ENCODE data around the gene EMC1. TPM values are rescaled to one million over a fixed set of nuclear protein-coding genes. Genes with fewer than 3 reads are reported as not detected.
"Not testable (repeated sequence)": the region's sequence is repeated elsewhere in the genome, so short reads cannot be mapped to it uniquely, and the experiment has no call there.

EMC1 gene
- total RNA-seq (10 to 100 TPM; 31.5 to 38.0 (median 33.8) TPM), total RNA-seq (47.0 to 277 (median 82.8) reads per million in 29 experiments)
- total RNA-seq (2013) = 29.3 TPM

DNA sequence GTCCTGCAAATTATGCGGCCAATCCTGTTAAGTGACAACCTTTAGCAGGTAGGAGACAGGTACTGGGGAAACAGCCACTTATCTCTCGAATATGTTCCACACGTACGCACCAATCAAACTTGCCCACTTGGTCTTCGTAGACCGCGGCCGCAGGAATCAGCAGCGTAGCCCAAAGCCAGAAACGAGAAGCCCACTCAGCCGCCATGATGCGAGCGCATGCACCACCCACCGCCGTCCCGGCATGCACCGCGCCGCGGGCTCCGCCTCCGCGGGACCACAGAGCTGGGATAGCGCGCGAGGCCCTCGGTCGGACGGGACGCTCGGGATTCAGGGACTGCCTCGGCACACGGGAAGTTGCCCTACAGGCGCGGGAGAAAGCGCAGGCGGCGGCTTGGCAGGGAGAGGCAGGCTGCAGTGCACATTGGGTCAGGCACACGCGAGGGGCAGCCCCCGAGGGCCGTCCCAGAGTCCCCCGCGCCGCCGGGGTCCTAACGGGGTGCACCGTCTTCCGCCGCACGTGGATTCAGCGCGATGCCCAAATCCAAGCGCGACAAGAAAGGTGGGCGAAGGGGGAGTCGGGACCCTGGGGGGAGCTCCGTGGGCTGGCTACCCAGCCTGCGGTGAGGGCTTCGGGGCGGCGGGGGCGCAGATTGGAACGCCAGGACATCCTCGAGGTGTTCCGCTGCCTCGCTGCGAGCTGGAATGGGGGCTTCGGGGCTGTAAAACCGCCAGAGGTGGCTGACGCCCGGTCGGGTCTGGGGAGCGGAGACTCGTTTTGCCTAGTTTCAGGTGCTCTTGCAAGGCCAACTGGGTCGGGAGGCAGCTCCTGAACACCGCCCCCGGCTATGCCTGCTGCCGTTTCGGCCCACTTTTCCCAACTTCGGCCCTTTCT lies at the start of gene EMC1, which contains the start of gene MRTO4:
TSS of gene EMC1 (minus strand) at position 220 of the 892 bp plus-strand sequence. CDS start at position 205, 15 bp downstream.
TSS of gene MRTO4 (plus strand) at position 501 of the 892 bp plus-strand sequence. CDS start at position 532, 31 bp downstream.
- H3K4me1 Mint-ChIP-seq = peaks cover 27 to 38% (median 37%) of the 10 kb centered on the region in 3 donors
- peak within 1 kb of the TSS; percentile 90 for H3K27ac ChIP-seq (ENCODE audit: low read length)
- H3K4me3 ChIP-seq (ENCODE audit: control insufficient read depth in 1 of 2, extremely low read depth in 1 of 2, low read length in 1 of 2) = peak within 1 kb of the TSS; percentile 70 to 73
- no peaks in the 10 kb centered on the region for H3K27me3 ChIP-seq (replicated peaks in 1 of 2; ENCODE audit: control insufficient read depth in 2 of 2, extremely low read depth in 1 of 2, insufficient read depth in 2 of 2, low read length in 1 of 2)
- H3K27ac Mint-ChIP-seq = peak within 1 kb of the TSS; percentile 92 to 96
- POLR2A ChIA-PET = no interaction called here
- no peaks in the 10 kb centered on the region for H3K9me3 Mint-ChIP-seq
- peak; percentile 73 to 93 (median 87) for DNase-seq
- H3K4me3 Mint-ChIP-seq = peak within 1 kb of the TSS; percentile 93
- CTCF ChIA-PET = no interaction called here
- no peaks in the 10 kb centered on the region for H3K27me3 Mint-ChIP-seq
- H3K9me3 ChIP-seq = no peaks in the 10 kb centered on the region
- peak; percentile 94 to 96 (median 95) for ATAC-seq (replicated peaks in 1 of 4)
- H3K36me3 ChIP-seq (ENCODE audit: control insufficient read depth in 2 of 2, extremely low read depth in 1 of 2, insufficient read depth in 1 of 2, low read length in 1 of 2) = peaks cover 10 to 21% of the 10 kb centered on the region in 2 donors
- H3K36me3 Mint-ChIP-seq = peaks cover 4% of the 10 kb centered on the region
- WGBS (ENCODE audit: insufficient coverage) = under 1% methylated on average over 81 of the region's 81 CpGs
- peaks cover 13 to 37% of the 10 kb centered on the region in 2 experiments for H3K4me1 ChIP-seq (ENCODE audit: control insufficient read depth in 1 of 2, extremely low read depth in 1 of 2, insufficient read depth in 2 of 2, low read length in 2 of 2)

DNA sequence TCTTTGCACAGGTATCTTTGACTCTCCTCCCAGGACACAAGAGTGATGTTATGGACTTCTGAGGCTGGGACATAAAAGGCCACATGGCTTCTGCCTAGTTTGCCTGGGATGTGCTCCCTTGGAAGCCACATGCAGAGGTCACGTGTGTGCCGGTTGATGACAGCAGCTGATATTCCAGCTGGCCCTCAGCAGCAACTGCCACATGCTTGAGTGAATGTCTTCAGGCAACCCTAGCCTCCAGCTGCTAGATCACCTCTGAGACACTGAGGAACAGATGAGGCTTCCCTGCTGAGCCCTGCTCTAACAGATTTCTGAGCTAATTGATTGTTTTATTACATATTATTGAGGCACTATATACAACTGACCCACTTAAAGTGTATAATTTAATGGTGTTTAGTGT lies 48.9 kb upstream of the EMC1 start:
- Mint-ChIP-seq H3K27ac (no peak overlapping the region), H3K4me3 (no peak overlapping the region), H3K36me3 (peaks cover 39% of the 10 kb centered on the region), H3K4me1 (no peaks in the 10 kb centered on the region), H3K9me3 (peaks cover 3 to 7% (median 6%) of the 10 kb centered on the region in 3 donors), H3K27me3 (no peaks in the 10 kb centered on the region)
- ChIA-PET CTCF (no interaction called here), POLR2A (no interaction called here)
- DNase-seq = no peak
- H3K4me3 ChIP-seq (ENCODE audit: control insufficient read depth in 1 of 2, extremely low read depth in 1 of 2, low read length in 1 of 2) = no peak overlapping the region
- no peaks in the 10 kb centered on the region for H3K9me3 ChIP-seq
- peaks cover 3 to 24% of the 10 kb centered on the region in 2 donors for H3K36me3 ChIP-seq (ENCODE audit: control insufficient read depth in 2 of 2, extremely low read depth in 1 of 2, insufficient read depth in 1 of 2, low read length in 1 of 2)
- ATAC-seq (replicated peaks in 1 of 4) = no peak
- 96% methylated on average over 2 of the region's 2 CpGs for WGBS (ENCODE audit: insufficient coverage)
- no peaks in the 10 kb centered on the region for H3K4me1 ChIP-seq (ENCODE audit: control insufficient read depth in 1 of 2, extremely low read depth in 1 of 2, insufficient read depth in 2 of 2, low read length in 2 of 2)
- no peak overlapping the region for H3K27ac ChIP-seq (ENCODE audit: low read length)
- H3K27me3 ChIP-seq (replicated peaks in 1 of 2; ENCODE audit: control insufficient read depth in 2 of 2, extremely low read depth in 1 of 2, insufficient read depth in 2 of 2, low read length in 1 of 2) = no peaks in the 10 kb centered on the region

DNA sequence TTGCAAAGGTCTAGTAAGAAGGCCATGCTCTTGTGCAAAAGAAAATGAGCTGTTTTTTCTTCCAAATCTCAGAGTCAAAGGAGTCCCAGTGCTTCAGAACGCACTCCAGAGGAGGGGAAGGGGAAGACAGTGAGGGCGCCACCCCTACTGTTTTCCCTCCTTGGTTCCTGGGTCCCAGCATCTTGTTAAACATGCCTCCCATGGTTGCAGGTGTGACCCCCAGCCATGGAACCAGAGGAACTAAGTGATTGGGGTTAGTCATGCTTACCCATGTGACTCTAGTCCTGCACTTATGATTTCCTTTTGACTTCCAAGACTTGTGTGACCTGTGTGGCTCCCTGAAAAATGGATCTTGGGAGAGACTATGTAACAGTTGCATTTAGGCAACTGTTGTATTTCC lies 43.3 kb upstream of the EMC1 start:
- WGBS (ENCODE audit: insufficient coverage) = 100% methylated on average over 2 of the region's 2 CpGs
- peaks cover 8 to 18% (median 12%) of the 10 kb centered on the region in 3 donors for H3K9me3 Mint-ChIP-seq
- ChIA-PET POLR2A (no interaction called here), CTCF (no interaction called here)
- H3K27me3 Mint-ChIP-seq = peaks cover 0 to 3% of the 10 kb centered on the region in 2 donors
- Histone ChIP-seq H3K27me3 (replicated peaks in 1 of 2; ENCODE audit: control insufficient read depth in 2 of 2, extremely low read depth in 1 of 2, insufficient read depth in 2 of 2, low read length in 1 of 2) (peaks cover 0 to 2% of the 10 kb centered on the region in 2 experiments), H3K36me3 (ENCODE audit: control insufficient read depth in 2 of 2, extremely low read depth in 1 of 2, insufficient read depth in 1 of 2, low read length in 1 of 2) (peaks cover 0 to 3% of the 10 kb centered on the region in 2 donors), H3K27ac (ENCODE audit: low read length) (no peak overlapping the region), H3K4me3 (ENCODE audit: control insufficient read depth in 1 of 2, extremely low read depth in 1 of 2, low read length in 1 of 2) (no peak overlapping the region), H3K4me1 (ENCODE audit: control insufficient read depth in 1 of 2, extremely low read depth in 1 of 2, insufficient read depth in 2 of 2, low read length in 2 of 2) (no peaks in the 10 kb centered on the region), H3K9me3 (no peaks in the 10 kb centered on the region)
- H3K27ac Mint-ChIP-seq = no peak overlapping the region
- ATAC-seq (replicated peaks in 1 of 4) (no peak), DNase-seq (no peak)
- H3K36me3 Mint-ChIP-seq = peaks cover 16% of the 10 kb centered on the region
- peaks cover 0 to 3% (median 0%) of the 10 kb centered on the region in 3 donors for H3K4me1 Mint-ChIP-seq
- no peak overlapping the region for H3K4me3 Mint-ChIP-seq

DNA sequence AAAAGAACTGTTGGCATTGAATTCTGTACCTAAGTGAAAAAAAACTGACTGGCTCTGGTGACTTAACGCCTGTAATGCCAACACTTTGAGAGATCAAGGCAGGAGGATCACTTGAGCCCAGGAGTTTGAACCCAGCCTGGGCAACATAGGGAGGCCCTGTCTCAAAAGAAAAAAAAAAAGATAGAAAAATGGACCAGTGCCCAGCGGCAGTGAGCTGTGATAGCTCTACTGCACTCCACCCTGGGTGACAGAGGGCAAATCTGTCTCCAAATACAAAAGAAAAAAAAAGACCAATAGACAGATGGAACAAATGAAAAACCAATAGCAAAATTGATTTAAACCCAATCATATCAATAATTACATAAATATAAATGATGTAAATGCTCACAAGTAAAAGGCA lies 37.9 kb upstream of the EMC1 start:
- H3K4me1 ChIP-seq (ENCODE audit: control insufficient read depth in 1 of 2, extremely low read depth in 1 of 2, insufficient read depth in 2 of 2, low read length in 2 of 2) = peaks cover 3 to 9% of the 10 kb centered on the region in 2 experiments
- Mint-ChIP-seq H3K4me1 (peaks cover 6 to 19% (median 8%) of the 10 kb centered on the region in 3 donors), H3K27me3 (peaks cover 10 to 13% of the 10 kb centered on the region in 2 donors), H3K27ac (no peak overlapping the region), H3K36me3 (peaks cover 2% of the 10 kb centered on the region), H3K9me3 (peaks cover 0 to 2% (median 2%) of the 10 kb centered on the region in 3 donors), H3K4me3 (peak overlapping the region; percentile 22 to 62 (median 60))
- WGBS (ENCODE audit: insufficient coverage) = 63% methylated on average over 1 of the region's 2 CpGs
- H3K27me3 ChIP-seq (replicated peaks in 1 of 2; ENCODE audit: control insufficient read depth in 2 of 2, extremely low read depth in 1 of 2, insufficient read depth in 2 of 2, low read length in 1 of 2) = peaks cover 0 to 16% of the 10 kb centered on the region in 2 experiments
- no peak overlapping the region for H3K27ac ChIP-seq (ENCODE audit: low read length)
- ChIA-PET POLR2A (no interaction called here), CTCF (interaction anchor here in 1 of 2 donors (0.6 kb wide), 1 partner anchor 322 kb away, joined by 3 read pairs; no protein-coding TSS in a partner anchor)
- peaks cover 0 to 3% of the 10 kb centered on the region in 2 donors for H3K36me3 ChIP-seq (ENCODE audit: control insufficient read depth in 2 of 2, extremely low read depth in 1 of 2, insufficient read depth in 1 of 2, low read length in 1 of 2)
- H3K9me3 ChIP-seq = no peaks in the 10 kb centered on the region
- DNase-seq (no peak), ATAC-seq (replicated peaks in 1 of 4) (no peak)
- peak overlapping the region; percentile 28 to 61 for H3K4me3 ChIP-seq (ENCODE audit: control insufficient read depth in 1 of 2, extremely low read depth in 1 of 2, low read length in 1 of 2)

DNA sequence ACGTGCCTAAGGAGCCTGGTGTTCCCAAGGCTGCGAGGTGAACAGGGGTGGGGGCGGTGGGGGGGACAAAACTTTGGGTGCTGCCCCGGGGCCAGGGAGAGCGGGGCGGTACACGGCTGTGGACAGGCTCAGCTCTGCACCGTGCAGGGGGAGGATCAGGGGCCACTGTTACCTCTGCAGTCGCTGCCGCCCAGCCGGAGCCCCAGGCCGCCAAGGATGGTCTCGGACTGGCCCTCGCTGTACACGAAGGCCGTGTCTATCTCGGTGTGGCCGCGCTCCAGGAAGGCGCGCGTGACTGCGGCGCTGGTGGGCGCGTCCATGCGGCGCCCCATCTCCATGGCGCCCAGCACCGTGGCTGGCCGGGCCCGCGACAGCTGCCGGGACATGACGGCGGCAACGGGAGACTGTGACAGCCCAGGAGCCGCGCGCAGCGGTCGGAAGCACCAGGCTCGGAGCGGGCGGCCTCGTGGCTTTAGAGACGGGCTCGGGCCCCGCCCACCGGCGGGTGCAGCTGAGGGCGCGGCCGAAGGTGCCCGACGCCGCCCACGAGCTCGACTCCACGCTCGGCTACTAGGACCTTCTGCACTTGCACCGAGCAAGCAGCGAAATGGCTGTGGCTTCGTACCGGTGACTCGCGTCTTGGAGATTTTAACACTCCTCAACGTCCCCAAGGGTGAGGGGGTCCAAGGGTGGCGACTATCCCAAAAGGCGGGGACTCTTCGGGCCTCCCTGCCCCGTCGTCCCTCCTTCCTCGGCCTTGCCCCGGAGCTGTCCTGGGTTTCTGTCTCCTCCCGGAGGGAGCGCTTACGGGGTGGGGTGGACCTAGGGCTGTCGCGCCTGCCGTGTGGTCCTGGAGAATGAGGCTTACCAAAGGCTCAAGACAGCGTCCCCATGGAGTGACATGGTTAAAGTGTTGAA lies 37.3 kb upstream of the EMC1 start, which contains the start of gene AKR7A3:
TSS of gene AKR7A3 (minus strand) at position 447 of the 918 bp plus-strand sequence. CDS start at position 386, 61 bp downstream.
- ATAC-seq (replicated peaks in 1 of 4) = peak; percentile 93 to 99 (median 96)
- peak within 1 kb of the TSS; percentile 28 to 61 for H3K4me3 ChIP-seq (ENCODE audit: control insufficient read depth in 1 of 2, extremely low read depth in 1 of 2, low read length in 1 of 2)
- H3K9me3 Mint-ChIP-seq; H3K36me3 ChIP-seq (ENCODE audit: control insufficient read depth in 2 of 2, extremely low read depth in 1 of 2, insufficient read depth in 1 of 2, low read length in 1 of 2); POLR2A ChIA-PET; H3K4me1 ChIP-seq (ENCODE audit: control insufficient read depth in 1 of 2, extremely low read depth in 1 of 2, insufficient read depth in 2 of 2, low read length in 2 of 2); H3K27ac ChIP-seq (ENCODE audit: low read length); H3K9me3 ChIP-seq; H3K27ac Mint-ChIP-seq; H3K36me3 Mint-ChIP-seq: not testable (repeated sequence)
- H3K27me3 Mint-ChIP-seq = peaks cover 10 to 13% of the 10 kb centered on the region in 2 donors
- peaks cover 6 to 19% (median 8%) of the 10 kb centered on the region in 3 donors for H3K4me1 Mint-ChIP-seq
- H3K27me3 ChIP-seq (replicated peaks in 1 of 2; ENCODE audit: control insufficient read depth in 2 of 2, extremely low read depth in 1 of 2, insufficient read depth in 2 of 2, low read length in 1 of 2) = peaks cover 0 to 16% of the 10 kb centered on the region in 2 experiments
- CTCF ChIA-PET = interaction anchor here in 1 of 2 donors (0.6 kb wide), 1 partner anchor 322 kb away, joined by 3 read pairs; no protein-coding TSS in a partner anchor
- peak in 33 of 35 experiments; percentile 19 to 65 (median 43) for DNase-seq
- WGBS (ENCODE audit: insufficient coverage) = 23% methylated on average over 30 of the region's 82 CpGs
- H3K4me3 Mint-ChIP-seq = peak within 1 kb of the TSS; percentile 55 to 76 (median 62)

Measured in T-cell (primary cell).